ENCODE results near the gene ZMYND15.
"Not testable (repeated sequence)": the region's sequence is repeated elsewhere in the genome, so short reads cannot be mapped to it uniquely, and the experiment has no call there.

- not testable (repeated sequence) for TF ChIP-seq CTCF, POLR2A (IDR thresholded peaks at IDR 0.05)
Measured at GRCh38 chr17:4699401-4700056, 40.1 kb upstream of the ZMYND15 start.

All from thyroid gland (tissue), 4 donors.